ENCODE results near the gene ARL15. TPM values are rescaled to one million over a fixed set of nuclear protein-coding genes. Genes with fewer than 3 reads are reported as not detected.

The ARL15 gene
- total RNA-seq, 1 donor from 2014 or later: 6.0 TPM

- H3K36me3 Mint-ChIP-seq (ENCODE audit: low read depth): no peaks in the 10 kb centered on the region
- no peak overlapping the region for H3K27ac Mint-ChIP-seq
- no peak overlapping the region for H3K4me3 Mint-ChIP-seq (ENCODE audit: low read depth)
- no peak for DNase-seq (ENCODE audit: low spot score)
- intact Hi-C loops (cut with micrococcal nuclease): loop anchor here (2.0 to 5.0 kb wide), 3 partner anchors 69 to 244 kb away; partner anchors contain the start of gene ARL15
- no peaks in the 10 kb centered on the region for H3K4me1 Mint-ChIP-seq (ENCODE audit: low read depth)
- no peaks in the 10 kb centered on the region for H3K9me3 Mint-ChIP-seq
- peaks cover 10% of the 10 kb centered on the region for H3K27me3 Mint-ChIP-seq (ENCODE audit: low read depth)
Measured at GRCh38 chr5:54243483-54244080, 66.8 kb downstream of the ARL15 start.

- intact Hi-C loops (cut with micrococcal nuclease): loop anchor here (2.0 to 5.0 kb wide), 3 partner anchors 70 to 245 kb away; partner anchors contain the start of gene ARL15
- H3K27ac Mint-ChIP-seq: no peak overlapping the region
- peaks cover 8% of the 10 kb centered on the region for H3K27me3 Mint-ChIP-seq (ENCODE audit: low read depth)
- H3K4me1 Mint-ChIP-seq (ENCODE audit: low read depth): no peaks in the 10 kb centered on the region
- DNase-seq (ENCODE audit: low spot score): no peak
- H3K36me3 Mint-ChIP-seq (ENCODE audit: low read depth): no peaks in the 10 kb centered on the region
- no peak overlapping the region for H3K4me3 Mint-ChIP-seq (ENCODE audit: low read depth)
- no peaks in the 10 kb centered on the region for H3K9me3 Mint-ChIP-seq
Measured at GRCh38 chr5:54242297-54242696, 68.1 kb downstream of the ARL15 start.

- H3K4me1 Mint-ChIP-seq (ENCODE audit: low read depth): peaks cover 2% of the 10 kb centered on the region
- H3K27ac Mint-ChIP-seq: no peak overlapping the region
- peaks cover 8% of the 10 kb centered on the region for H3K27me3 Mint-ChIP-seq (ENCODE audit: low read depth)
- intact Hi-C loops (cut with micrococcal nuclease): no loop called here
- no peak overlapping the region for H3K4me3 Mint-ChIP-seq (ENCODE audit: low read depth)
- H3K36me3 Mint-ChIP-seq (ENCODE audit: low read depth): no peaks in the 10 kb centered on the region
- no peak for DNase-seq (ENCODE audit: low spot score)
- no peaks in the 10 kb centered on the region for H3K9me3 Mint-ChIP-seq
Measured at GRCh38 chr5:54234304-54234933, 76.0 kb downstream of the ARL15 start.

DNA sequence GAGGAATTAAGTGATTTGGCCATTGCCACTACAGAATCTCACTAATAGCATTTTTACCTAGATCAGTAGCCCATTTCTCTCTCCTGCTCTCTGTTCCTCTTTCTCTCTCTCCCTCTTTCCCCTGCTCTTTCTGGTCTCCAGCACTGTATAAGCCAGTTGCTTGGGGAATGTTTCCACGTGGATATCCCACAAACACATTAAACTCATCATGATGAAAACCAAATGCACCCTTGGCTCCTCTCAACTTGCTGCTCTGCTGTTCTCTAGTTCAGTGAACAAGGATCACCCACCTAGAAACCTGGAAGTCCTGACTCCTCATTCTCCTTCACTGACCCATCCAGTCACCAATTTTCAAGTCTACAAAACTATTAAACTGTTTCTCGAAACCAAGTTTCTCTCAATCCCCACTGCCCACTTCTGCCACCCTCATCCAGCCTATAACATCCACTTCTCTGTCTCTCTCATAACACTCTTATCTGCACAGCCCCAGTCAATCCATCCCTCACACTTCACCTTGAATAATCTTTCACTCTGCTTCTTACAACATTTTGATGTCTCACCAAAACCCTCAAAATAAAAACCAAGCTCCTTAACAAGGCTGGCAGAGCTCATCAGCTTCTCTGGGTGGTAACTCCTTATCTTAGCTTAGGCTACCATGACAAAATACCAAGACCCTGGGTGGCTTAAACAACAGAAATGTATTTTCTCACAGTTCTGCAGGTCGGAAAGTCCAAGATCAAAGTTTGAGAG, 79.3 kb downstream of the ARL15 start:
- intact Hi-C loops (cut with micrococcal nuclease): no loop called here
- H3K4me3 Mint-ChIP-seq (ENCODE audit: low read depth): no peak overlapping the region
- no peaks in the 10 kb centered on the region for H3K36me3 Mint-ChIP-seq (ENCODE audit: low read depth)
- no peak for DNase-seq (ENCODE audit: low spot score)
- H3K27ac Mint-ChIP-seq: no peak overlapping the region
- peaks cover 11% of the 10 kb centered on the region for H3K27me3 Mint-ChIP-seq (ENCODE audit: low read depth)
- peaks cover 2% of the 10 kb centered on the region for H3K4me1 Mint-ChIP-seq (ENCODE audit: low read depth)
- H3K9me3 Mint-ChIP-seq: no peaks in the 10 kb centered on the region

- Mint-ChIP-seq H3K27me3 (ENCODE audit: low read depth) (peaks cover 11% of the 10 kb centered on the region), H3K4me1 (ENCODE audit: low read depth) (no peaks in the 10 kb centered on the region), H3K36me3 (ENCODE audit: low read depth) (no peaks in the 10 kb centered on the region), H3K27ac (no peak overlapping the region), H3K9me3 (no peaks in the 10 kb centered on the region), H3K4me3 (ENCODE audit: low read depth) (no peak overlapping the region)
- intact Hi-C loops (cut with micrococcal nuclease): loop anchor here (2.0 kb wide), 1 partner anchor 750 kb away; no protein-coding TSS in a partner anchor
- DNase-seq (ENCODE audit: low spot score): peak; percentile 46
Measured at GRCh38 chr5:54229041-54229780, 81.2 kb downstream of the ARL15 start.

- no peak for DNase-seq (ENCODE audit: low spot score)
- no peaks in the 10 kb centered on the region for H3K9me3 Mint-ChIP-seq
- no peak overlapping the region for H3K4me3 Mint-ChIP-seq (ENCODE audit: low read depth)
- intact Hi-C loops (cut with micrococcal nuclease): loop anchor here (2.0 kb wide), 1 partner anchor 749 kb away; no protein-coding TSS in a partner anchor
- peaks cover 11% of the 10 kb centered on the region for H3K27me3 Mint-ChIP-seq (ENCODE audit: low read depth)
- H3K27ac Mint-ChIP-seq: no peak overlapping the region
- peaks cover 1% of the 10 kb centered on the region for H3K4me1 Mint-ChIP-seq (ENCODE audit: low read depth)
- H3K36me3 Mint-ChIP-seq (ENCODE audit: low read depth): no peaks in the 10 kb centered on the region
Measured at GRCh38 chr5:54227759-54228158, 82.6 kb downstream of the ARL15 start.

DNA sequence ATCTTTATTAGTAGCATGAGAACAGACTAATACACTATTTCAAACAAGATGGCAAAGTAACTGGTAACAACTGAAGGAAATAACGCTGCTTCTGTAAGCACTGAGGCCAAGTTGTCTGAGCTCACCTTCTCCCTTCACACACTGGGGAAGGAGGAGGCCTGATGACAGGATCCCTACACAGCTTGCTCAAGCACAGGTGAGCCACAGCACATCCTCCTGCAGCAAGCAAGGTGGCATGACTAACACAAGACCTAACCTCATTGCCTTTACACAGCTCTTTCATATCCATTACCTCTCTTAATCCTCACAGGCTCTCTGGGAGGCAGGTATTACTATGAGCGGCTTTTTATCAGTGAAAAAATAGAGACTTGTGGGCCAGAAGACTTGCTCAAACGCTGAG, 83.3 kb downstream of the ARL15 start:
- H3K36me3 Mint-ChIP-seq (ENCODE audit: low read depth): no peaks in the 10 kb centered on the region
- intact Hi-C loops (cut with micrococcal nuclease): no loop called here

GRCh38 chr5:54226215-54226614, 84.2 kb downstream of the ARL15 start:
- no peak for DNase-seq (ENCODE audit: low spot score)
- Mint-ChIP-seq H3K4me1 (ENCODE audit: low read depth) (peaks cover 1% of the 10 kb centered on the region), H3K36me3 (ENCODE audit: low read depth) (no peaks in the 10 kb centered on the region), H3K9me3 (no peaks in the 10 kb centered on the region), H3K27me3 (ENCODE audit: low read depth) (peaks cover 7% of the 10 kb centered on the region), H3K27ac (no peak overlapping the region), H3K4me3 (ENCODE audit: low read depth) (no peak overlapping the region)
- intact Hi-C loops (cut with micrococcal nuclease): no loop called here

More for the DNA sequence above, 83.3 kb downstream of the ARL15 start:
- Mint-ChIP-seq H3K4me3 (ENCODE audit: low read depth) (no peak overlapping the region), H3K9me3 (no peaks in the 10 kb centered on the region), H3K4me1 (ENCODE audit: low read depth) (peaks cover 1% of the 10 kb centered on the region), H3K27me3 (ENCODE audit: low read depth) (peaks cover 10% of the 10 kb centered on the region), H3K27ac (no peak overlapping the region)
- no peak for DNase-seq (ENCODE audit: low spot score)

DNA sequence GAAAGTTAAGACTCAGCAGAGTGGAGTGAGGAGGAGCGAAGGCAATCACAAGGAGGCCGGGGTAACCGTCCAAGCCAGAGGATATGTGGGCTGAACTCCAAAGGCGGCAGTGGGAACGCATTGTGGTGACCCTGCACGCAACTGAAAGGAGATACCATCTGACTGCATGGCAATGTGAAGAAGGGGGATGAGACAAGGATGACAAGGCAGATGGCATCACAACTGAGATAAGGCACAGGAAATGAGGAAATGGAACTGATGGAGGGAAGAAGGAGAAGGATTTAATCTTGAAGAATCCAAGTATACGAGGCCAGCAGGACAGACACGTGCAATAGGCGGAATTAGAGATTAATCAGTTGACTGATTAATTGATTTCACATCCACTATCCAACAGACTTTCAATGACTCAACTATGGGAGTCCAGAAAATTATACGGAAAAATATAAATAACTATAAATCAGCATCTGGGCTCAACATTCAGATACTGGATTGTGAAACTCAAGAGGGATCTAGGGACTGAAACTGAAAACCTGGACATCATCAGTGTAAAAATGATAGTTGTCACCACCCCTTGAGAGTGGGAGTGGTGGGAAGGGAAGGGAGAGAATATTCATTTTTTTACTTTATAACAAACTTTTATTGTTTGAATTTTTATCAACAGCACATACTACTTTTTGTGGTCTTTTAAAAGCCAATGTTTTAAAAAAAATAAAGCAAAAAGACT, 86.1 kb downstream of the ARL15 start:
- intact Hi-C loops (cut with micrococcal nuclease): no loop called here
- DNase-seq (ENCODE audit: low spot score): no peak
- H3K27me3 Mint-ChIP-seq (ENCODE audit: low read depth): peaks cover 3% of the 10 kb centered on the region
- H3K4me1 Mint-ChIP-seq (ENCODE audit: low read depth): peaks cover 1% of the 10 kb centered on the region
- no peak overlapping the region for H3K27ac Mint-ChIP-seq
- no peaks in the 10 kb centered on the region for H3K36me3 Mint-ChIP-seq (ENCODE audit: low read depth)
- H3K4me3 Mint-ChIP-seq (ENCODE audit: low read depth): no peak overlapping the region
- H3K9me3 Mint-ChIP-seq: no peaks in the 10 kb centered on the region

- H3K4me3 Mint-ChIP-seq (ENCODE audit: low read depth): no peak overlapping the region
Measured at GRCh38 chr5:54222336-54222735, 88.0 kb downstream of the ARL15 start.

GRCh38 chr5:54221135-54221534, 89.2 kb downstream of the ARL15 start:
- H3K4me1 Mint-ChIP-seq (ENCODE audit: low read depth): peaks cover 1% of the 10 kb centered on the region
- no peak overlapping the region for H3K4me3 Mint-ChIP-seq (ENCODE audit: low read depth)
- no peak overlapping the region for H3K27ac Mint-ChIP-seq
- H3K9me3 Mint-ChIP-seq: no peaks in the 10 kb centered on the region
- intact Hi-C loops (cut with micrococcal nuclease): no loop called here
- no peaks in the 10 kb centered on the region for H3K36me3 Mint-ChIP-seq (ENCODE audit: low read depth)
- no peaks in the 10 kb centered on the region for H3K27me3 Mint-ChIP-seq (ENCODE audit: low read depth)
- DNase-seq (ENCODE audit: low spot score): no peak

More at GRCh38 chr5:54222336-54222735, 88.0 kb downstream of the ARL15 start:
- no peak overlapping the region for H3K27ac Mint-ChIP-seq
- no peak for DNase-seq (ENCODE audit: low spot score)
- peaks cover 1% of the 10 kb centered on the region for H3K27me3 Mint-ChIP-seq (ENCODE audit: low read depth)
- H3K9me3 Mint-ChIP-seq: no peaks in the 10 kb centered on the region
- H3K36me3 Mint-ChIP-seq (ENCODE audit: low read depth): no peaks in the 10 kb centered on the region
- H3K4me1 Mint-ChIP-seq (ENCODE audit: low read depth): peaks cover 1% of the 10 kb centered on the region
- intact Hi-C loops (cut with micrococcal nuclease): no loop called here

Data from activated T-helper 2 cell treated with anti-CD3 and anti-CD28 coated beads, Interferon-gamma antibody, Interleukin-2, Interleukin-4, amounts not matched to agents 10 μg/mL and 5 μg/mL and 100 μg/mL, durations not matched to agents 14 hours and 24 hours and 36 hours (primary cell).